GM23248 (cell line): ENCODE results near the gene MPPED2. TPM values are rescaled to one million over a fixed set of nuclear protein-coding genes. Genes with fewer than 3 reads are reported as not detected.

Experiments
- DNase-seq: peaks from one replicate; pipeline ENCODE4 v3.0.0-alpha.2; 2015
- H2AFZ ChIP-seq: fragments of 200-600 bp; sonication (generic); 2 replicates; pipeline ENCODE4 v1.6.1; 2016; ENCODE audit warnings: antibody characterized with exemption
- H3F3A ChIP-seq: fragments of 200-600 bp; sonication (generic); 2 replicates; pipeline ENCODE4 v1.6.1; 2016; ENCODE audit warnings: mild to moderate bottlenecking, antibody characterized with exemption, mixed run types; ENCODE audit not compliant: insufficient read depth
- H3K27ac ChIP-seq: fragments of 200-600 bp; sonication (generic); 2 replicates; pipeline ENCODE4 v1.5.1; 2016; ENCODE audit warnings: mild to moderate bottlenecking
- H3K27me3 ChIP-seq: fragments of 200-600 bp; sonication (generic); replicated peaks from 2 replicates; pipeline ENCODE4 v1.6.1; 2016; ENCODE audit warnings: mild to moderate bottlenecking; ENCODE audit not compliant: insufficient read depth
- H3K36me3 ChIP-seq: fragments of 200-600 bp; sonication (generic); 2 replicates; pipeline ENCODE4 v1.6.1; 2016; ENCODE audit warnings: low read depth, mild to moderate bottlenecking
- H3K4me1 ChIP-seq: fragments of 200-600 bp; sonication (generic); 2 replicates; pipeline ENCODE4 v1.6.1; 2016; ENCODE audit warnings: mild to moderate bottlenecking; ENCODE audit not compliant: insufficient read depth
- H3K4me2 ChIP-seq: fragments of 200-600 bp; sonication (generic); one replicate; pipeline ENCODE4 v1.6.1; 2016; ENCODE audit warnings: mild to moderate bottlenecking; ENCODE audit not compliant: unreplicated experiment
- H3K4me3 ChIP-seq: fragments of 200-600 bp; sonication (generic); 2 replicates; pipeline ENCODE4 v1.5.1; 2016; ENCODE audit warnings: mild to moderate bottlenecking
- H3K79me2 ChIP-seq: fragments of 200-600 bp; sonication (generic); 2 replicates; pipeline ENCODE4 v1.6.1; 2016; ENCODE audit warnings: mild to moderate bottlenecking; ENCODE audit not compliant: insufficient read depth
- H3K9ac ChIP-seq: fragments of 200-600 bp; sonication (generic); 2 replicates; pipeline ENCODE4 v1.6.1; 2016; ENCODE audit warnings: mild to moderate bottlenecking
- H3K9me2 ChIP-seq: fragments of 200-600 bp; sonication (generic); 2 replicates; pipeline ENCODE4 v1.6.1; 2016; ENCODE audit warnings: mixed run types, mild to moderate bottlenecking, moderate library complexity; ENCODE audit not compliant: insufficient read depth
- H3K9me3 ChIP-seq: fragments of 200-600 bp; sonication (generic); one replicate; pipeline ENCODE4 v1.6.1; 2017; ENCODE audit warnings: low read depth
- H4K20me1 ChIP-seq: fragments of 200-600 bp; sonication (generic); 2 replicates; pipeline ENCODE4 v1.6.0; 2016; ENCODE audit not compliant: insufficient read depth
- EZH2 ChIP-seq: fragments of 200-600 bp; sonication (generic); IDR thresholded peaks from 2 replicates; pipeline ENCODE4 v1.6.1; 2018; ENCODE audit warnings: antibody characterized with exemption, mild to moderate bottlenecking; ENCODE audit not compliant: insufficient read depth, poor library complexity, severe bottlenecking
- EZH2phosphoT487 ChIP-seq: fragments of 200-600 bp; sonication (generic); IDR thresholded peaks from 2 replicates; pipeline ENCODE4 v1.6.1; 2018; ENCODE audit warnings: antibody characterized with exemption, moderate library complexity, mild to moderate bottlenecking, low read depth; ENCODE audit not compliant: insufficient read depth
- WGBS, 2 experiments: methylation state at CpG; one replicate each; pipeline ENCODE4 v1.1.6; 2015 to 2017; ENCODE audit warnings: low lambda C conversion rate in 2 of 2, low coverage in 1 of 2; ENCODE audit errors: missing lambda C conversion rate in 2 of 2; 5-methylcytosine and 5-hydroxymethylcytosine counted together
- in situ Hi-C: fragments of 300-500 bp; cut with MboI; formaldehyde crosslinking; loops from 2 replicates; pipeline ENCODE4 v1.15.0; 2020
- polyA plus RNA-seq: library from polyadenylated mRNA; unstranded; fragments of >200 nt; fragmentation: Nextera tagmentation; extraction: Ambion mirVana; gene quantifications from 2 replicates; pipeline ENCODE4 v1.2.1, GENCODE V29; 2016
- total RNA-seq: library from RNA; depleted of rRNA; stranded (reverse); fragments of >200 nt; shearing (Covaris generic); gene quantifications from 2 replicates; pipeline ENCODE4 v1.2.3, GENCODE V29; 2014

The MPPED2 gene
- total and polyA plus RNA-seq, 2 experiments from 2014 or later = not detected

GRCh38 chr11:30479899-30480298 lies 106.3 kb downstream of the MPPED2 start:
- 46 to 57% methylated on average over 4 of the region's 4 CpGs for WGBS, 2 experiments
- no peaks in the 10 kb centered on the region for H3F3A ChIP-seq
- no peak overlapping the region for H3K27ac ChIP-seq
- H3K4me1 ChIP-seq = no peaks in the 10 kb centered on the region
- no peak overlapping the region for H3K4me3 ChIP-seq
- no peaks in the 10 kb centered on the region for H3K79me2 ChIP-seq
- H3K9me3 ChIP-seq = no peaks in the 10 kb centered on the region
- no peaks in the 10 kb centered on the region for H3K27me3 ChIP-seq
- no peak overlapping the region for H3K4me2 ChIP-seq
- no peaks in the 10 kb centered on the region for H3K9me2 ChIP-seq
- no peak overlapping the region for H2AFZ ChIP-seq
- TF ChIP-seq EZH2 (no peak), EZH2phosphoT487 (no peak)
- H3K36me3 ChIP-seq = no peaks in the 10 kb centered on the region
- in situ Hi-C loops = no loop called here
- no peaks in the 10 kb centered on the region for H4K20me1 ChIP-seq
- DNase-seq = no peak
- H3K9ac ChIP-seq = no peak overlapping the region

GRCh38 chr11:30478923-30479322 lies 107.2 kb downstream of the MPPED2 start:
- Histone ChIP-seq H3K4me1 (no peaks in the 10 kb centered on the region), H3K79me2 (no peaks in the 10 kb centered on the region), H3F3A (no peaks in the 10 kb centered on the region), H3K27ac (no peak overlapping the region), H3K27me3 (no peaks in the 10 kb centered on the region), H3K9me3 (no peaks in the 10 kb centered on the region), H3K36me3 (no peaks in the 10 kb centered on the region), H3K4me2 (no peak overlapping the region), H3K9ac (no peak overlapping the region), H4K20me1 (no peaks in the 10 kb centered on the region), H2AFZ (no peak overlapping the region), H3K4me3 (no peak overlapping the region), H3K9me2 (no peaks in the 10 kb centered on the region)
- in situ Hi-C loops = no loop called here
- no peak for DNase-seq
- WGBS, 2 experiments = 4 to 7% methylated on average over 3 of the region's 3 CpGs
- TF ChIP-seq EZH2phosphoT487 (no peak), EZH2 (no peak)

- Histone ChIP-seq H4K20me1 (no peaks in the 10 kb centered on the region), H3K4me2 (no peak overlapping the region), H3K27me3 (no peaks in the 10 kb centered on the region), H2AFZ (no peak overlapping the region), H3K79me2 (no peaks in the 10 kb centered on the region), H3K9me3 (no peaks in the 10 kb centered on the region), H3K4me1 (no peaks in the 10 kb centered on the region), H3K27ac (no peak overlapping the region), H3K9ac (no peak overlapping the region), H3F3A (no peaks in the 10 kb centered on the region), H3K36me3 (no peaks in the 10 kb centered on the region), H3K4me3 (no peak overlapping the region), H3K9me2 (no peaks in the 10 kb centered on the region)
- DNase-seq = no peak
- in situ Hi-C loops = no loop called here
- no peak for TF ChIP-seq EZH2
- no peak for TF ChIP-seq EZH2phosphoT487
These were observed 109.1 kb downstream of the MPPED2 start for GRCh38 chr11:30477061-30477460.

GRCh38 chr11:30474151-30474954 lies 111.8 kb downstream of the MPPED2 start:
- H3K36me3 ChIP-seq = no peaks in the 10 kb centered on the region
- no peaks in the 10 kb centered on the region for H3K79me2 ChIP-seq
- WGBS, 2 experiments = 19% methylated on average over 4 of the region's 4 CpGs

More at GRCh38 chr11:30474151-30474954, 111.8 kb downstream of the MPPED2 start:
- Histone ChIP-seq H3K4me1 (no peaks in the 10 kb centered on the region), H3K9me2 (no peaks in the 10 kb centered on the region), H3K9ac (no peak overlapping the region), H3K9me3 (no peaks in the 10 kb centered on the region), H3K27me3 (no peaks in the 10 kb centered on the region), H3K4me3 (no peak overlapping the region), H3F3A (no peaks in the 10 kb centered on the region), H4K20me1 (no peaks in the 10 kb centered on the region), H3K4me2 (no peak overlapping the region), H2AFZ (no peak overlapping the region), H3K27ac (no peak overlapping the region)
- no peak for DNase-seq
- TF ChIP-seq EZH2 (no peak), EZH2phosphoT487 (no peak)
- in situ Hi-C loops = no loop called here
